Uterine smooth muscle cell (primary cell): ENCODE results near the gene PSG11. TPM values are rescaled to one million over a fixed set of nuclear protein-coding genes. Genes with fewer than 3 reads are reported as not detected.

ENCODE experiments used
- total RNA-seq: library from RNA; depleted of rRNA; stranded (reverse); fragments of >200 nt; gene quantifications from 2 replicates; pipeline ENCODE4 v1.2.3, GENCODE V29; 2014

Gene PSG11
- total RNA-seq: 0.11 TPM in 1 of 2 replicates, not detected in the other

GRCh38 chr19:43026369-43026768 is at the start of gene PSG11:
PSG11 (minus strand) TSS chr19:43026469; CDS start chr19:43026372, 97 bp downstream.

Other genes starting within 250 kb of the PSG11 start
- 0.22 and 0.62 TPM in 2 replicates for gene PSG1, start 146.8 kb downstream of the PSG11 start, total RNA-seq
- 0.11 TPM in 1 of 2 replicates, not detected in the other for gene PSG6, start 108.6 kb downstream of the PSG11 start, total RNA-seq
- not detected in 2 replicates for gene PSG7, start 89.3 kb downstream of the PSG11 start, total RNA-seq
- 0.12 TPM in 1 of 2 replicates, not detected in the other for gene PSG2, start 56.2 kb upstream of the PSG11 start, total RNA-seq
- 3.2 and 5.0 TPM in 2 replicates for gene PSG5, start 160.1 kb upstream of the PSG11 start, total RNA-seq
- 9.7 and 16.0 TPM in 2 replicates for gene PSG4, start 179.2 kb upstream of the PSG11 start, total RNA-seq
- gene PSG9, start 243.1 kb upstream of the PSG11 start, total RNA-seq: 0.11 and 0.12 TPM in 2 replicates